Hematopoietic multipotent progenitor cell treated with erythropoietin and hydrocortisone succinate and interleukin-3 and kit ligand, for 4 days (in vitro differentiated cells): ENCODE measurements around the gene TMEM63B.
"Not testable (repeated sequence)": the region's sequence is repeated elsewhere in the genome, so short reads cannot be mapped to it uniquely, and the experiment has no call there.

Experiments
- DNase-seq: peaks from one replicate; pipeline ENCODE4 v3.0.0-alpha.2; 2015

TMEM63B gene

DNA sequence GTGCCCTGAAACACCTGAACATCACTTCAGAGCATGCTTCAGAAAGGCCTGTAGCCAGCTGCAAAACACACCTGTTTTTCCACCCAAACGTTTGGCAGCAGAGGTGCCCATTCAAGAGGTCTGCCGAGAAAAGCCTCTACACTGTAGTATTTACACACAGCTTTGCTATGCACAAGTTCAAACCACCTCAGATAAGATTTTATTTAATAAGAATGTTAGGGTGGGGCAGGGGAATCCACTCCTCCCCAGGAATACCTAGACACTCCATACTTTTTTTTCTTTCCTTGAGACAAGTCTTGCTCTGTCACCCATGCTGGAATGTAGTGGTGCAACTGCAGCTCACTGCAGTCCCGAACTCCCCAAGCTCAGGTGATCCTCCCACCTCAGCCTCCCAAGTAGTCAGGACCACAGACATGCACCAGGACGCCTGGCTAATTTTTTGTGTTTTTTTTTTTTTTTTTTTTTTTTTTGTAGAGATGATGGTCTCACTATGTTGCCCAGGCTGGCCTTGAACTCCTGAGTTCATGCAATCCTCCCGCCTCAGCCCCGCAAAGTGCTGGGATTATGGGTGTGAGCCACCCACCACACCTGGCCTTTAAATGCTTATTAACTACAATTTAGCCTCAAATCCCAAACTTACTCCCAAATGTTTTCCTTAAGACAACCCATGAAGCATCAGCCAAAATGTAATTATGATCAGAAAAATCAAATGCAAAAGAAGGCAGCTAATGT, 9.8 kb upstream of the TMEM63B start:
- no peak for DNase-seq

GRCh38 chr6:44119704-44120262, 7.6 kb upstream of the TMEM63B start:
- no peak for DNase-seq

DNA sequence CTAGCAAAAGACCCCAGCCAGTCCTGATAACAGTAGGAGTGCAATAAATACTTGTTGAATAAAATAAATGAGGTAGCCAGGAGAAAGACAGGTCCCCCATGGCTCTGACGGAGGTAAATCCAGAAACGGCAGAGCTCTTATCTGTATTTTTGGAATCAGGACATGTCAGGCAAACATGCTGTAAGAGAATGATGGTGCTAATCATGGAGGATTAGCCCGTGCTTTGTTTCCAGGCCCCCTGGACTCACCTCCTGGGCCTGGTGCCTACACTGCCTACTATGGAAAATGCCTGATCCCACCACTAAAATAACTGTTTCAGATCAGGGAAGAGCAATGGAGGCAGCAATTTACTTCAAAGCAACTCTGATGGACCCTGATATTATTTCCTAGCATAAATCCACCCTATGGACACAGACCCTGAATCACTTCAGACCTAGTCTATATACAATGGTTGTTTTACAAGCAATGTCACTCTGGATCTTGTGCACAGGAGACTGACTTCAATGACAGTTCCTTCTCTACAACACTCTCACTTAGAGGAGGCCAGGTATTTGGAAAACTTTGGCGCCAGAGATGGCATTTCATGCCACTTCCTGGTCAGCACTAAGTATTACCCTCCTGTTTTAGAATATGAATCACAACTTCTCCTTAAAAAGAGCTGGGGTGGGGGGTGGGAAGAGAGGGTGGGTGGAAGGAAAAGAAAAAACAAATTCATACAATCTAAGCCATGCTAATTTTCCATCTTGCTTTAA, 6.5 kb upstream of the TMEM63B start:
- no peak for DNase-seq

GRCh38 chr6:44122801-44123200, 4.6 kb upstream of the TMEM63B start:
- peak; percentile 40 for DNase-seq

DNA sequence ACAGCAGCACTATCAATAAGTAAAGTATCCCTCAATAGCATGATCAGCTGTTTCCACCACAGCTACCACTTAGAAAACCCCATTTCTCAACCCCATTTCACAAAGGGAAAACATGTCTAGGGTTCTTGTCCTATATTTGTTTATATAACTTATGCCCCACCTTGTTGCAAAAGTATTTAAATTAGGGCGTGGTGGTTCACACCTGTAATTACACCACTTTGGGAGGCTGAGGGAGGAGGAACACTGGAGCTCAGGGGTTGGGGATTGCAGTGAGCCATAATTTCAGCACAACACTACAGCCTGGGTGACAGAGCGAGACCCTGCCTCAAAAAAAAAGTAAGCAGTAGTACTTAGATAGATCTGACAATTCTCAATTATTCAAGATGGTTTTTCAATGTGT, 3.8 kb upstream of the TMEM63B start:
- no peak for DNase-seq

DNA sequence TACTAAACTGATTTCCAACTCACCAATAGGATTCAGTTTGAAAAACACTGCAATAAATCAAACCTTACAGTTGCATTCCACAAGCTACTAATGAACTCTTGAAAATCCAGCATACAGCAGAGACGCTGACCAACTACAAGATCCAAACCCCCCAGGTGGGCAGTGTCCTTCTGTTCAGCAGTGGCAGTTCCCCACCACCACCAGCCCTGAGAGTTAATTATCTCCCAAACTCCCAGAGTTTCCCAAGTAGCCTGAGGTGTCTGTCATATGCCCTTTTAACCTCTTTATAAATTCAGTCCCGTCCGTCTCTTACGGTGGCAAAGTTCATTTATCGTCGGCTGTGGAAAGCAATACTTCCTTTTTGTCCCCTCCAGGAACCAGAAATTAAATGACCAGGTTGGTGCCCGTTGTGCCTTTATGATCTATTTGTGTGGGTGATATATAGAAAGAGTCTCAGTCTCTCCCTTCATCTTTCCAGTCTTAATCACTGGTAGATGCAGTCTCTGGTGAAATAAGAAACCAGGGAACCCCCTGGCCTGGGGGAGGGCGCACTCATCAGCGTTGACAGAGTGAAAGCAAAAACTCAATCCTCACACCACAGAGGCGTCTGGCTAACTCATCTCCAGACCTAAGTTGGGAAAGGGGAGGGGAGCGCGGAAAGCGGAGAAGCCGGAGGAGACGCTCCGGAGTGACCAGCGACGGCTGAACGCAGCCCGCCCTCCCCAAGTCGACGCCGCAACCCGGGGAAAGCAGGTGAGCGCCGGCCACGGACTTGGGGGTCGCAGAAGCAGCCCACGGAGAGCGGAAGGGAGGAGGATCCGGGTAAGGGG, 819 bp upstream of the TMEM63B start:
- peak; percentile 62 for DNase-seq

GRCh38 chr6:44128020-44128917, 915 bp downstream of the TMEM63B start:
- DNase-seq: peak; percentile 71

DNA sequence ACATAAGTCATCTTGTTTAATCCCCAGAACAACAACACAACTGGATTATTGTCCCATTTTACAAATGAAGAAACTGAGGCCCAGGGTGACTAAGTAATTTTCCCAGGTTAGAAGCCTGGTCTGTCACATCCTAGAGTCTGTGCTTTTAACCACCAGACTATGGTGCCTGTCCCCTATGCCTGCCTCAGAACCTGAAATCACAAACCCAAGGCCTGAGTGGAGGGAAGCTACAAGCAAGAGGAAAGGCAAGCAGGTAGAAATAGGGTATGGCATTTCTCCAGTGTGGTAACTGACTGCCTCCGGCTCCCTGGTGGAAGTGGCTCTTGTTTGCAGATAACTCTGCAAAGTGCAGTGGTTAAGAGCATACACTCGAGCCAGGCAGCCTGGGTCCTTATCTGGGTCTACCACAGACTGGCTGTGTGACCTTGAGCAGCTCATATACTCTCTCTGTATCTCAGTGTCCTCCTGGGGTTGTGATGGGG, 2.5 kb downstream of the TMEM63B start:
- DNase-seq: peak; percentile 96

DNA sequence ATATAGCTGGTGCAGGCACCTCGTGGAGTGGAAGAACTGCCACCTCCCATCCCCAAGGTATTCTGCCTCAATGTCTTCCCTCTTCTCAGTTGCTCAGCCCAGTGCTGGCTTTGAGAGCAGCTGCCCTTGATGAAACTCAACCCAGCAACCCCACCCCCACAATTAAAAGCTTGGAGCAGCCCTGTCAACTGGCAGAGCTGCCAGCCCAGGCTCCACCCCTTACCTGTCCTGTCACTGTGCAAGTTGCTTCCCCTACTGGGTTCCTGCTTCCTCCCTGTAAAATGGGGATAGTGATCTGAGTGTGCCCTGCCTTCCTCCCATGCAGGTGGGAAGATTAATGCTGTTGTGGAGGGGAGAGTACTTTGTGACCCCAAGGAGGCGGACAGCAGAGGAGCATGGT, 4.5 kb downstream of the TMEM63B start:
- no peak for DNase-seq

- no peak for DNase-seq
These were observed 5.1 kb downstream of the TMEM63B start for GRCh38 chr6:44132476-44132875.

GRCh38 chr6:44133003-44133931, 5.9 kb downstream of the TMEM63B start:
- DNase-seq: peak; percentile 49

- peak; percentile 85 for DNase-seq
These were observed 6.8 kb downstream of the TMEM63B start for GRCh38 chr6:44133981-44134711.

DNA sequence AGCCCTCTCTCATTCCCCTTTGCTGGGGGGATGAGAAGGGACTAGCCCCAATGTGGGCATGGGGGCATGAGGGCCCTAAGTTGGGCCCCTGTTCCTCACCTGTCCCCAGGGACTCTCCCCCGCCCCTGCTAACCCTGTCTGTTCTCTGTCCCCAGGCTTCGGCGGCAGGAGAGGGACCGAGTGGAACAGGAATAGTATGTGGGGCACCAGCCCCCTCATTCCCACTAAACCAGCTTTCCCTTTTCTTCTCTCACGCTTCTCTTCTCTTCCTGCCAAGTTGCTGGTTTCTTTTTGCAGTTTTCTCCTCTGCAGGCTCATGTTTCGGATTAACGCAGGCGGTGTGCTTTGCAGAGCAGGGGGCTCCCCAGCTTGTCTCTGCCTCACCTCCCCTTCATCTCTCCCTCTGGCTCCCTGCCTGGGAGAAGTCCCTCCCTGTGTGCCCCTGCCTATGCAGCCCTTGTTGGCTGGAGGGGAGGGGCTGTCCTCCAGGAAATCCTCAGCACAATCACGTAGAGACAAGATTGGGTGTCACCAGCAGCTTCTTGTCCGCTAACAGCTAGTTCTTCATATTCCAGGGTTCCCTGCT, 7.9 kb downstream of the TMEM63B start:
- no peak for DNase-seq

DNA sequence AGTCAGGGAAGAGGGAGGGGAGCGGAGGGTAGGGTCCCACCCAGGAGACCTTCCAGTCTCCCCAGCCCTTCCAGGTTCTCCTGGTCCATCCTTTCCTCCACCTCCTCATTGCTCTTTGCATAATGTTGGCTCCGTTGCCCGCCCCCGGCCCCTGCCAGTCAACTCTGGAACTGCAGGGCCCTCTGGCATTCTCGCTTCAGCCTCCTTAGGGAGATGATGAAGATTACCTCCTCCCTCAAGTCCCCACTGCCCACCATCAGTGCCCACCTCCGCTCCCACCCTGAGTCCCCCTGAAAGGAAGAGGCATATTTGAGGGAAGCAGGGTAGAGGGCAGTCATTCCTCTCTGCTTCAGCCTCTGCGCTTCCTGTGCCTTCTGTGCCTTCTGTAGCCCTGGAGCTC, 8.5 kb downstream of the TMEM63B start:
- DNase-seq: no peak

GRCh38 chr6:44138717-44139350, 11.5 kb downstream of the TMEM63B start:
- DNase-seq: no peak

GRCh38 chr6:44139351-44139743, 12.0 kb downstream of the TMEM63B start:
- DNase-seq: no peak

DNA sequence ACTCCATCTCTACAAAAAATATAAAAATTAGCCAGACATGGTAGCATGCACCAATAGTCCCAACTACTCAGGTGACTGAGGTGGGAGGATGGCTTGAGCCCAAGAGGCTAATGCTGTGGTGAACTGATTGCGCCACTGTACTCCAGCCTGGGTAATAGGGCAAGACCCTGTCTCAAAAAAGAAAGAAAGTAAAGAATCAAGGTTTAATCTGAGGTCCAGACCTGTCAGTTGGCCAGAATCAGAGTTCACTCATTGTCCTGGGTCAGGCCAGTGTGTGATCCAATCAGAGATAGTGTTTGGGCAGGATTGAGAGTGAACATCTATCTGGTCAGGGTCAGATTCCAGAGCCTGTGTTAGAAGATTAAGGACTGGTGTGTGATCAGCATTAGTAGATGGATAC, 15.5 kb downstream of the TMEM63B start:
- DNase-seq: no peak

DNA sequence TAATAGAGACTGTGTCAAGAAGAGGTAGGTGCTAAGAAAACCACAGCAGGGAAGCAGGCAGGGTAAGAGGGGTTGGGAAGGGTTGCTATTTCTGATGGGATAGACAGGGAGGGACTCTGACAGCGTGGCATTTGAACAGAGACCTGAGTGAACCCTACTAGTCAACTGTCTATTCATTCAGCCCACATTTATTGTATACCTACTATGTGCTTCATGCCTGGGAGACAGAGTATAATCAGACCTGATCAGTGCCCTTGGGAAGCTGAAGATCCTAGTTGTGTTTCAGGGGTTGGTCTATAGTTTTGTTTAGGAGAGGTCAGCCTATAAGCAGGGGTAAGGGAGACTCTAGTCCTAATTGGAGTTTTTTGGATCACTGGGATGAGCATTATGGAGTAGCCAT, 16.4 kb downstream of the TMEM63B start:
- DNase-seq: no peak

- DNase-seq: not testable (repeated sequence)
These were observed 17.2 kb downstream of the TMEM63B start for GRCh38 chr6:44144536-44144935.
